SK-N-SH treated with all-trans-retinoic acid at 6 μM for 48 hours (cell line): ENCODE data around the gene GTF3C2.
"Not testable (repeated sequence)": the region's sequence is repeated elsewhere in the genome, so short reads cannot be mapped to it uniquely, and the experiment has no call there.

Experiments
- CREB5 ChIP-seq: fragments of 250-450 bp; sonication (Bioruptor Pico); IDR thresholded peaks from 2 replicates; pipeline ENCODE4 v1.5.1; 2020; ENCODE audit warnings: low read depth, mild to moderate bottlenecking, moderate library complexity
- CSDC2 ChIP-seq: fragments of 250-450 bp; sonication (Bioruptor Pico); IDR thresholded peaks from 2 replicates; pipeline ENCODE4 v1.5.0; 2020; ENCODE audit warnings: mild to moderate bottlenecking, moderate library complexity
- ISL1 ChIP-seq: fragments of 250-450 bp; sonication (Bioruptor Pico); IDR thresholded peaks from 2 replicates; pipeline ENCODE4 v2.1.2; 2022; ENCODE audit warnings: mild to moderate bottlenecking, moderate library complexity
- OSR1 ChIP-seq: fragments of 250-450 bp; sonication (Bioruptor Pico); IDR thresholded peaks from 2 replicates; pipeline ENCODE4 v1.8.0; 2022; ENCODE audit warnings: moderate library complexity, mild to moderate bottlenecking, inconsistent platforms
- PATZ1 ChIP-seq: fragments of 250-450 bp; sonication (Bioruptor Pico); IDR thresholded peaks from 2 replicates; pipeline ENCODE4 v1.8.0; 2020; ENCODE audit warnings: mild to moderate bottlenecking, moderate library complexity, borderline replicate concordance
- POU6F1 ChIP-seq: fragments of 250-450 bp; sonication (Bioruptor Pico); IDR thresholded peaks from 2 replicates; pipeline ENCODE4 v1.8.0; 2021; ENCODE audit warnings: low read depth, mild to moderate bottlenecking, moderate library complexity, borderline replicate concordance
- PPARA ChIP-seq: fragments of 250-450 bp; sonication (Bioruptor Pico); IDR thresholded peaks from 2 replicates; pipeline ENCODE4 v1.5.0; 2020; ENCODE audit warnings: mild to moderate bottlenecking, borderline replicate concordance
- SNAI2 ChIP-seq: fragments of 250-450 bp; sonication (Bioruptor Pico); IDR thresholded peaks from 2 replicates; pipeline ENCODE4 v1.5.0; 2020; ENCODE audit warnings: mild to moderate bottlenecking, moderate library complexity
- TCF4 ChIP-seq: fragments of 250-450 bp; sonication (Bioruptor Pico); IDR thresholded peaks from 2 replicates; pipeline ENCODE4 v1.8.0; 2021; ENCODE audit warnings: mild to moderate bottlenecking, moderate library complexity, borderline replicate concordance
- ZFP3 ChIP-seq: fragments of 250-450 bp; sonication (Bioruptor Pico); IDR thresholded peaks from 2 replicates; pipeline ENCODE4 v1.5.0; 2020; ENCODE audit warnings: mild to moderate bottlenecking, moderate library complexity
- ZFP30 ChIP-seq: fragments of 450-650 bp; formaldehyde crosslinking; IDR thresholded peaks from 2 replicates; pipeline ENCODE4 v1.5.0; 2022; ENCODE audit warnings: mild to moderate bottlenecking, moderate library complexity
- ZNF70 ChIP-seq: fragments of 450-650 bp; formaldehyde crosslinking; IDR thresholded peaks from 2 replicates; pipeline ENCODE4 v1.5.0; 2020; ENCODE audit warnings: mild to moderate bottlenecking, moderate library complexity
- ZNF8 ChIP-seq: fragments of 450-650 bp; formaldehyde crosslinking; IDR thresholded peaks from 2 replicates; pipeline ENCODE4 v1.5.0; 2020; ENCODE audit warnings: mild to moderate bottlenecking, moderate library complexity

- not testable (repeated sequence) for TF ChIP-seq PATZ1; CSDC2 (CRISPR knock-in tag); ZNF8; CREB5 (CRISPR knock-in tag); PPARA (CRISPR knock-in tag); ZNF70 (CRISPR knock-in tag); ZFP3 (CRISPR knock-in tag); ZFP30 (CRISPR knock-in tag); OSR1 (CRISPR knock-in tag); POU6F1; TCF4 (CRISPR knock-in tag); ISL1 (CRISPR knock-in tag); SNAI2 (CRISPR knock-in tag)
Observed at GRCh38 chr2:27319839-27320238, 36.7 kb downstream of the GTF3C2 start.
